Retinal pigment epithelial cell (primary cell): ENCODE data around the gene BCL2L2.
"Not testable (repeated sequence)": the region's sequence is repeated elsewhere in the genome, so short reads cannot be mapped to it uniquely, and the experiment has no call there.

Source experiments
- DNase-seq: peaks from one replicate; pipeline ENCODE4 v3.0.0-alpha.2; 2010; ENCODE audit warnings: low read depth
- H3K4me3 ChIP-seq: 2 replicates; pipeline ENCODE4 v1.5.1; 2011; ENCODE audit warnings: mild to moderate bottlenecking, low read length, control low read depth, moderate library complexity
- TF ChIP-seq, protein P1 (sequence below): conservative IDR thresholded peaks from 2 replicates; pipeline ENCODE4 v1.5.1; 2011; ENCODE audit warnings: low read depth, low read length, control low read depth, inconsistent platforms

The BCL2L2 gene, protein sequence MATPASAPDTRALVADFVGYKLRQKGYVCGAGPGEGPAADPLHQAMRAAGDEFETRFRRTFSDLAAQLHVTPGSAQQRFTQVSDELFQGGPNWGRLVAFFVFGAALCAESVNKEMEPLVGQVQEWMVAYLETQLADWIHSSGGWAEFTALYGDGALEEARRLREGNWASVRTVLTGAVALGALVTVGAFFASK

DNA sequence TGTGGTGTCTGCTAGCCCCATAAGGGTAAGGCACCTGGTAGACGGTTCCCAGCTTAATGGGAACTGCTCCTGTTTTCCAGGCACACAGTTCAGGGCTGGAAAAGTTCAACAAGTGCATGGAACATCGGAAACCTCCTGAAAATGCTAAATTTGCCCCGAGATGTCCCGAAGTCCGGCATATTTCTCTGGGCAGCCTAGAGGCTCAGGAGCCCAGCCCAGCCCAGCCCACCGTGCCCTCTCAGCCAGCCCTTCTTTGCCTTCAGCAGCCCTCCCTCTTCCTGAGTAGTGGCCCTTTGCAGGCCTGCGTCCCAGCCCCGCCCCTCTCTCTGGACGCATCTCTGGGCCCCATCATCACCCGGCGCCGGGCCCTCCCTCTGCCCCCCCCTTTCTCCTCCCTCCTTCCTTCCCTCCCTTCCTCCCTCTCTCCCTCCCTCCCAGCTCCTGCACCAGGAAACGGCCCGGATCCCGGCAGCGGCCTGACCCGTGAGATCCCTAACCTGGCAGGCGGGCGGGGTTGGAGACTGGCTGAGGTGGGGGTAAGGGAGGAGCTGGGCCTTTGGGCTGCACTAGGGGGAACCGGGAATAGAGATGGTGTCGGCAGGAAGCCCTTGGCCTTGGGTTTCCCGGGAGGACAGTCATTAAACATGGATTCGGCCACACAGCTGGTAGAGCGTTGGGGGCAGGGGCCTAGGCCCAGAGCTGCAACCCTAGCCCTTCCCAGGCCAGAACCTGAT is at the start of gene BCL2L2:
TSS of gene BCL2L2 (plus strand) at position 422 of the 734 bp plus-strand sequence. CDS start 935 bp downstream, outside the sequence.
- H3K4me3 ChIP-seq = peak within 1 kb of the TSS; percentile 94
- peak; percentile 59 for DNase-seq
- TF ChIP-seq, protein P1, sequence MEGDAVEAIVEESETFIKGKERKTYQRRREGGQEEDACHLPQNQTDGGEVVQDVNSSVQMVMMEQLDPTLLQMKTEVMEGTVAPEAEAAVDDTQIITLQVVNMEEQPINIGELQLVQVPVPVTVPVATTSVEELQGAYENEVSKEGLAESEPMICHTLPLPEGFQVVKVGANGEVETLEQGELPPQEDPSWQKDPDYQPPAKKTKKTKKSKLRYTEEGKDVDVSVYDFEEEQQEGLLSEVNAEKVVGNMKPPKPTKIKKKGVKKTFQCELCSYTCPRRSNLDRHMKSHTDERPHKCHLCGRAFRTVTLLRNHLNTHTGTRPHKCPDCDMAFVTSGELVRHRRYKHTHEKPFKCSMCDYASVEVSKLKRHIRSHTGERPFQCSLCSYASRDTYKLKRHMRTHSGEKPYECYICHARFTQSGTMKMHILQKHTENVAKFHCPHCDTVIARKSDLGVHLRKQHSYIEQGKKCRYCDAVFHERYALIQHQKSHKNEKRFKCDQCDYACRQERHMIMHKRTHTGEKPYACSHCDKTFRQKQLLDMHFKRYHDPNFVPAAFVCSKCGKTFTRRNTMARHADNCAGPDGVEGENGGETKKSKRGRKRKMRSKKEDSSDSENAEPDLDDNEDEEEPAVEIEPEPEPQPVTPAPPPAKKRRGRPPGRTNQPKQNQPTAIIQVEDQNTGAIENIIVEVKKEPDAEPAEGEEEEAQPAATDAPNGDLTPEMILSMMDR = no peak

GRCh38 chr14:23258256-23258655 is 48.4 kb upstream of the BCL2L2 start:
- DNase-seq = no peak
- TF ChIP-seq, protein P1 = no peak
- no peak overlapping the region for H3K4me3 ChIP-seq

DNA sequence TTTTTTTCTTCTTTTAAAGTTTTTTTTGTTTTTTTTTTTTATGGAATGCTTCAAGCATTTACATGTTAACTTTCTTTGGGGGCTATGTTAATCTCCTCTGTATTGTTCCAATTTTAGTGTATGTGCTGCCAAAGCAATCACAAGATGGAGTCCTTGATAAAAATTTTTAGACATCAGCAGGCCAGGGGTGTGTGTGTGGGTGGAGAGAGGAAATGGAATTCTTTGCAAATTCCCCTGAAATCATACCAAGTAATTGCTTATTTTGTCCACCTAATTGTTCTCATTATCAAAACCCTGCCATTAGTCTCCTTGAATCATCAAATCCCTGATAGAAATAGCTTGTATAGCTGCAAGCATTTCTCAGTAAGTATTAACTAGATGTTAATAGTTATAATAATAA is 47.2 kb upstream of the BCL2L2 start:
- TF ChIP-seq, protein P1 = no peak
- no peak overlapping the region for H3K4me3 ChIP-seq
- DNase-seq = no peak

DNA sequence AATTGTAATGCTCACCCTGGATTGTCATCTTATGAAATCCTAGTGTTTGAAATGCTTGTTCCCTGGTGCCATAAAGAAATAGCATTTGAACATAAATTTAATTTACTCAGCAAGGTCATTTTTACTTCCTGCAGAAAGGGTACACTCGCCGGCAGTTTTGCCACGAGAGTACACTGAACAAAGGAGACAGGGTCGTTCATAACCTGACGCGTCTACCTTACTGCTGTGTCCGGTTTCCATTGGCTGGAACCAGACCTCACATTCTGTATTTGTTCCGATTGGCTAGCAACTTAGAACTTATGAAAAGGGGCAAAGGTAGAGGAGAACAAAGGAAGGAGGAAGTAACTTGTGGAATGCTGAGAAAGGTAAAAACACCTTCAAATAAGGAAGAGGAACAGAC is 45.8 kb upstream of the BCL2L2 start:
- H3K4me3 ChIP-seq, DNase-seq: not testable (repeated sequence)

GRCh38 chr14:23269193-23269592 is 37.4 kb upstream of the BCL2L2 start:
- TF ChIP-seq, protein P1 = no peak
- H3K4me3 ChIP-seq = no peak overlapping the region
- no peak for DNase-seq

- no peak for DNase-seq
- H3K4me3 ChIP-seq = no peak overlapping the region
- TF ChIP-seq, protein P1 = no peak
These were observed 31.2 kb upstream of the BCL2L2 start for GRCh38 chr14:23275412-23275811.

DNA sequence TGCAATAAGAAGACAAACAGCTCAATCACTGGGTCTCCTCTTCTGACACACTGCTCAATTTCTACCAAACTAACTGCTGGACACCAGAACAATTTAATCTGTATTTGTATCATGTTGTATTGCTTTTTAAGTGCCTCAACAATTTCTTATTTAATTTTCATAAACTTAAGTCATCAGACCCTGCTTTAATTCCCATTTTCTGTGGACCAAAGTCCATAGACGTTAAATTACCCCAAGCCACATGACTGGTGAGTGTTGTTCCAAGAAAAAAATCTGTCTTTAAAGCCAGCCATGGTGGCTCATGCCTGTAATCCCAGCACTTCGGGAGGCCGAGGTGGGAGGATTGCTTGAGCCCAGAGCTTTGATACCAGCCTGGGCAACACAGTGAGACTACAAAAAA is 29.4 kb upstream of the BCL2L2 start:
- H3K4me3 ChIP-seq = no peak overlapping the region
- TF ChIP-seq, protein P1 = no peak
- DNase-seq = no peak

- not testable (repeated sequence) for DNase-seq, H3K4me3 ChIP-seq
These were observed 28.7 kb upstream of the BCL2L2 start for GRCh38 chr14:23277928-23278327.
